HG03280 (cell line): Measurements from ENCODE around the gene VSTM2L.

ENCODE experiments used
- ATAC-seq: cut with Tn5 transposase; IDR thresholded peaks from one replicate; pipeline ENCODE4 v1.9.1; 2021; ENCODE audit warnings: mild to moderate bottlenecking, moderate library complexity; ENCODE audit not compliant: unreplicated experiment

The VSTM2L gene

DNA sequence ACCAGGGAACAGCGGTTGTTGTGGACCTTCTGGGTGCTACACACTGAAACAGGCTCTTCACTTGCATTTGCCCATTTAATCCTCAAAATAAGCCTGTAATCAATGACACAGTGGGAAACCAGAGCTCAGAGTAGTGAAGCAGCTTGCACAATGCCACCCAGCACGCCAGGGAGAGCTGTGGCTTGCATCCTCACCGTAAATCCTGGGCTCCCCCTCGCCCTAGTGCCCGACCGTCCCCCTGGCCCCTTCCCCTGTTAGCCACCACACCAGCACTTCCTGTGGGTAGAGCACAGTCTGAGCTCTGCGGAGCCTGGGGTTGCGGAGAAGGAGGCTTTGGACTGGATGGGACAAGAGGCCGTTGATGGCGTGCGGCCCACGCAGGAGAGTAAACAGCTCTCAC lies 14.5 kb downstream of the VSTM2L start:
- ATAC-seq = no peak

DNA sequence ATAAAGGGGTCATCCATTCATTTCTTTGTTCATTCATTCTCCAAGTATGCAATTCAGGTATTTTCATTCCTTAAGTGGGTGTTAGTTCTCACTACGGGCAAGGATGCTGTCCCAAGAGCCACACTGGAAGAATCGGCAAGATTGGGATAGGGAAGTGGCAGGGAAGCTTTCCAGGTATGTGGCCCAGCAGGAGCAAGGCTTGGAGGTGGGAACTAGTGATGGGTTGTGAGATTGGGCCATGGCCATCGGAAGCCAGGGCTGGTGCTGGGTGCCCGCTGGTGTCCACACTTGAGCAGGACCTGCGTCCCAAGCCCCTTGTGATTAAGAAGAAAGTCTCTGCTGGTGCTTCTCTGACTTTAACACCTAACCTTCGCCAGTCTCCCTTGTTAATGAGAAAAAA lies 15.1 kb downstream of the VSTM2L start:
- no peak for ATAC-seq

DNA sequence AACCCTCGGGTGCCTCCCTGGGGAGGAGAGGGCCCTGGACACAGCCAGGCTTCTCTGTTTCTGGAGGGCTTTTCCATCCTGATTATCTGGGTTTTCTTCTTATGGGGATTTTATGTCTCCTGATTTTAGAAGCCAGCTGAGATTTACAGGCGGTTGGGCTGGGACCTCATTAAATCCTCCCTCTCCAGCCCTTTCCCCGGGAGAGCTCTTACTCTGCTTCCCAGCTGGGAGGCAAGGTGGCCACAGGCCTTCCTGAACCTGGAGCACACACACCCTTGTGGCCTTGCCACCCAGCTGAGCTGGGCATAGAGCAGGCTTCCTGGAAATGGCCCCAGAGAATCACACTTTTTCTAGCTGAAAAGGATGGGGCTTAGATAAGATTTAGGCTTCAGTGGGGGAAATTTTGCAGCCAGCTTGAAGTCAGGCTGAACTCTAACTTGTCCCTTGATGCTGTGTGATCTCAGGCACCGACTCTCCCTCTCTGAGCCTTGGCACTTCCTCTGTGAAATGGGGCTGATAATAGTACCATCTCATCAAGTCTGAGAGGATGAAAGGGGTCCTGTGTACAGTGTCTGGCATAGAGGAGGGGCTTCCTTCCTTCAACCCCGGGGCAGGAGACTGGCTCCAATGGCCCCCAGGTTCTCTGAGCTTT lies 16.6 kb downstream of the VSTM2L start:
- ATAC-seq = no peak

DNA sequence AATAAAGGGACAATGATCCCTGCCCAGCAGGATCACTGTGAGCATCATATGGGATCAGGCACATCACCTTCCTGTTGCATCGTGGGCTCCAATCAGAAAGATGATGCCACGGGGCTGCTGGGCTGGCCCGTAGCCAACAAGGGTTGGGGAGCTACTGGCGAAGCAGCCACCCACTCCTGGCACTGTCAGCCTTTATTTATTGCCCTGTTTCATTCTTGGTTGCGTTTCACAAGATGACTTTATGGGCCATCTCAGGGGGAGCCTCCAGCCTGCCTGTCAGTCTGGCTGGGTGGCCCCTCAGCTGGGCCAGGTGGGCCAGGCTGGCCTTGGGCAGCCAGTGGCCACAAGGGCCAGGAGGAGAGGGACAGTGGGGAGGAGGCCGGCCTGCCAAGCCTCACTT lies 17.3 kb downstream of the VSTM2L start:
- ATAC-seq = no peak

DNA sequence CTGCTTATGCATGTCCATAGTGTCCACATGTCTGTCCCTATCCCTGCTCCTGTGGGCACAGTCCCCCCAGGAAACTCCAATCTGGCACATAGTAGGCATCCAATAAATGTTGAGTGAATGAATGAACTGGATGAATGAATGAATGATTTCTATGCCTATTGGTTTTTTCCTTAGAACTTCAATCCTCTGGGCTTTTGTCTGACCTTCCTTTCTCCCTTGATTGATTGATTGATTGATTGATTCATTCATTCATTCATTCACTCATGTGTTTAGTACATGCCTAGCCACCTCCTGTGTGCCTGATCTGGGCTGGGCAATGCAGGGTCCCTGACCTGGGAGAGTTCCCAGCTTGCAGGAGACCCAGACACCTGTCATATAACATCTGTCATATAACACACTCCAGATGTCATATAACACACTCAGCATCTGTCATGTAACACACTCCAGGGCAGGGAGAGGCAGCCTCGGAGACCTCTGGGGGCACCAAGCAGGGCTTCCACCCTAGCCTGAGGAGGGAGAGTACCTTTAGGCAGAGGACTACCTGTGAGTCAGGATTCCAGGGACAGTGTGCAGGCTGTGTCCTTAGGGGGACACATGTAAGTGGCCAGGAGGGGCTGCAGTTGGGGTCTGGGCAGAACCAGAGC lies 17.9 kb downstream of the VSTM2L start:
- ATAC-seq = no peak

DNA sequence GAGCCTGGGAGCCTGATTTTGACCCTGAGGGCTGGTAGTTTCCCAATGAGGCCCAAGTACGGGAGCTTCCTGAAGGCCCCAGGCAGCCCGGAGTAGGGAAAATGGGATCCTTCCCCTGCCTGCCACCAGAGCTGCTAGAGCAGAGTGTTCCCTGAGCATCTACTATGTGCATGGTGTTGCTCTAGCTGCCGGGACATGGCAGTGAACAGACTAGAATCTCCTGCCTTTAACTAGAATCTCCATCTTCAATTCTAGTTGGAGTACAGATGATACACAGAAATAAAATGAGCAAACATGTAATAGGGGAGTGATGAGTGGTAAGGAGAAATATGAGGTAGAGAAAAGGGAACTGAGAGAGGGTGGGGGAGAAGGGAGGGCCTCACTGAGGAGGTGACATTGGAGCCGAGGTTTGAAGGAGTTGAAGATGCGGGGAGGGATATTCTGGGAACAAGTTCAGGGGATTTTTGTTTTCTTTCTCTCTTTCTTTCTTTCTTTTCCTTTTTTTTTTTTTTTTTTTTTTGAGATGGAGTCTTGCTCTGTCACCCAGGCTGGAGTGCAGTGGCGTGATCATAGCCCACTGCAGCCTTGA lies 18.5 kb downstream of the VSTM2L start:
- ATAC-seq = peak; percentile 59

DNA sequence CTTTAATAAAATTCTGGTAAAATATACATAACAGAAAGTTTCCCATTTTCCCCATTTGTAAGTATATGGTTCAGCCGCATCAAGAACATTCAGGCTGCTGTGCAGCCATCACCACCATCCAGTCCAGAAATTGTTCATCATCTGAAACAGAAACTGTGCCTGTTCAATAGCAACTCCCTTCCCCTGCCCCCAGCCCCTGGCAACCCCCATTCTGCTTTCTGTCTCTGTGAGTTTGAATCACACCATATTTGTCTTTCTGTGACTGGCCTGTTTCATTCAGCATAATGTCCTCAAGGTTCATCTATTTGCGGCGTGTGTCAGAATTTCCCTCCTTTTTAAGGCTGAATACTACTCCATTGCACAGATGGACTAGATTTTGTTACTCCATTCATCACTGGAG lies 19.1 kb downstream of the VSTM2L start:
- ATAC-seq = peak; percentile 64

DNA sequence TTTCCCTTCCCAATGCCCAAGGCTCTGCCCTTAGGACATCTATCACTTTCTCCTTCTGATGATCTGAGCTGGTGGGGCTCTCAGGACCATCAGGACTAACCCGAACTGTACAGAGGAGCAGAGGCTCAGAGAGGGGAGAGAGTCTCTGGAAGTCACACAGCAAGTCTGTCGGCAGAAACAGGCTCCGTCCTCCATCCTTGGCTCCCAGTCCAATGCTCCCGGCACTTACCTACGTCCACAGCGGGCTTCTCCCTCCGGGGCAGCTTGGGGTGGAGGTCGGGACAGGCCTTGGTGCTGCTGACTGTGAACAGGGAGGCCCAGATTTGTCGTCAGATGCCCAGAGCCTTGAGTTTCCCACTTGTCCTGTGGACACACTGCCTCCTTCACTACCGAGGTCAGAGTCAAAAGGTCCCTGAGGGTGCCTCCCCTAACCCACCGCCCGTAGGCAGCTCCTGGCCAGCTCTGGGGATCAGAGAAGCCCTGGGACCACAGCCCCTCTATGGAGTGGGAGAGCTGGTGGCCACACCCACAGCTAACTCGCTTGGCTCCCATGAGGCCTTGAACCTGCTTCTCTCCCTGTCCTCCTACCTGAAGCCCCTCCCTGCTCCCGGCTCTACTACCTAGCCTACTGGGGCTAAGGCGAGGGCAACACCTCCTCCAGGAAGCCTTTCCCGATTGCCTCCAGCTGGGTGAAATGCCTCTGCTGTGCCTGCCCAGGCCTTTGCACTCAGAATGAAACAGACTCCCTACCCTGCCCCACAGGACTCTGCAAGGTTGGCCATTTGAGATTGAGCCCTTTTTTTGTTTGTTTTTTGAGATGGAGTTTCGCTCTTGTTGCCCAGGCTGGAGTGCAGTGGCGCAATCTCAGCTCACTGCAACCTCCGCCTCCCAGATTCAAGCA lies 22.6 kb downstream of the VSTM2L start:
- ATAC-seq = no peak

DNA sequence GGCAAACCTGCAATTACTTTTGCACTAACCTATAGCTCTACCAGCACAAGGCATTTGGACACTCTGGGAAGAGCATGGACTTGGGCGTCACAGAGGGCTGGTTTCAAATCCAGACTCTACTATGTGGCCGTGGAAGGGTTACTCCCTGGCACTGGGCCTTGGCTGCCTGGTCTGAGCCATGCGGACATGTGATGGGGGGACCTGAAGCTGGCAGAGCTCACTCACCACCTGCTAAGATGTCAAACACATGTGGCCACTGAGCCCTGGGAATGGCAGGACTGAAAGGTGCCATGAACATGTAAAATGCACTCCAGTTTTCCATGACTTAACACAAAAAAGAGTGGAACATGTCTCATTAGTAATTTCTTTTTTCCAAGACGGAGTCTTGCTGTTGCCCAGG lies 23.7 kb downstream of the VSTM2L start:
- ATAC-seq = no peak

DNA sequence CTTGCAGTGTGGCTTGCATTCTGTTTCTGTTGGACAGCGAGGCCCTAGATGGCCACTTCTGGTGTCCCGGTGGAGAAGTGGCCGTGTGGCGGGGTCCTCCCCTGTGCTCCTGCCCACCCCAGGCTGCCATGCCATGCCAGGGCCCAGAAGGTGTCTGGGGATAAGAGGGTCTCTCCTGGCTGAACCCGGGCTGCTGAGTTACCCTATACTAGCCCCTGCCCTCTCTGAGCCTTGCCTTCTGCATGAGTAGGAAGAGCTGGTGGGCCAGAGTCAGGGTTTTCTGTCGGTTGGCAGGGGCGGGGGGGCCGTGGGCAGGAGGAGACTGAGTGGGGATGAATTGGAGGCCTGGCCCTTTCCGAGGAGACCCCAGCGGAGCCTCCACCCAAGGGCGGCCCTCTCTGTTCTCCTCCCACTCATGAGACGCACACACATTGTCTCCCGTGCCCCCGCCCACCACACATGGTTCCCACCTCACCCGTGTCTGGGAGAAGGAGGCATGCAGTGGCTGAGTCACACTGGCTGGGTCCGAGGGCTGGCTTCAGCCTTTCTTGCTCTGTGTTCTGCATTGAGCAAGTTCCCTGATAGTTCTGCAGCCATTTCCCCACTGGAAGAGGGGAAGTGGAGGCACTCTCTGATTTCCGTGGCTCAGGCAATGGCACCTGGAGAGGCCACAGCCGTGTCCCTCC lies 24.6 kb downstream of the VSTM2L start:
- no peak for ATAC-seq

DNA sequence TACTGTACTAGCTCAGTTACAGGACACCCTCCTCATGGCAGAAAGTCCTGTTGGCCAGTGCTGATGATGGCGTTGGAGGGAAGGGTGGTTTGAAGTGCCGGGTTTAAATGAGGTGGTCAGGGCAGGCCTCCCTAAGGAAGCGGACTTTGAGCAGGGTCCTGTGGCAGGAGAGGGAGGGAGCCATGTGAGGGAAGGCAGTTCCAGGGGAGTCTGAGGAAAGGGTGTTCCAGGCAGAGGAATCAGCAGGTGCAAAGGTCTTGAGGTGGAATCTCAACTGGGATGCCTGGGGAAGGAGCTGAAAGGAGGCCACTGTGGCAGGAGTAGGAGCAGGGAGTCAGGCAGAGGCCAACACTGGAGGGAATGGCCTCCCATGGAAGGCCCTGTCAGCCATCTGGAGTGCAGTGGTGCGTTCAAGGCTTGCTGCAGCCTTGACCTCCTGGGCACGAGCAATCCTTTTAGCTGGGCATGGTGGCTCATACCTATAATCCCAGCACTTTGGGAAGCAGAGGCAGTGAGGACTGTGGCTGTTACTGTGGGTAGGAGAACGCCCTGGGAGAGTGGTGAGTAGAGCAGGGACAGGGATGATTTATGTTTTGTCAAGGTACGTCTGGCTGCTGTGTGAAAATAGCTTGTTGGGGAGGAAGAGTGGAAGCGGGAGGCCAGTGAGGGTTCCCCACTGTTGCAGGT lies 26.2 kb downstream of the VSTM2L start:
- ATAC-seq = no peak

DNA sequence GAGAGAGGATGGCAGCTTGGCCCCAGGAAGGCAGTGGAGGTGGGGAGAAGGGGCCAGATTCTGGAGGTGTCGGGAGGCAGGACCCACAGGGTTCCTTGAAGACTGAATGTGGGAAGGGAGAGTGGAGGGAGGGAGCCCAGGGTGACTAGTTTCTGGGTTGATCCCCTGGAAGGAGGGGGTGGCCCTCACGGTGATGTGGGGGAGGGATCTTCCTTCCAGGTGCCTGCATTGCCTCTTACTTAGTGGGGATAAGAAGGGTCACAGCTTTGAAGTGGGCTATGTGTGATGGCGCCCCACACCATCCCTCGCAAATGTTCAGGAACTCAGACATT lies 26.7 kb downstream of the VSTM2L start:
- ATAC-seq = no peak

DNA sequence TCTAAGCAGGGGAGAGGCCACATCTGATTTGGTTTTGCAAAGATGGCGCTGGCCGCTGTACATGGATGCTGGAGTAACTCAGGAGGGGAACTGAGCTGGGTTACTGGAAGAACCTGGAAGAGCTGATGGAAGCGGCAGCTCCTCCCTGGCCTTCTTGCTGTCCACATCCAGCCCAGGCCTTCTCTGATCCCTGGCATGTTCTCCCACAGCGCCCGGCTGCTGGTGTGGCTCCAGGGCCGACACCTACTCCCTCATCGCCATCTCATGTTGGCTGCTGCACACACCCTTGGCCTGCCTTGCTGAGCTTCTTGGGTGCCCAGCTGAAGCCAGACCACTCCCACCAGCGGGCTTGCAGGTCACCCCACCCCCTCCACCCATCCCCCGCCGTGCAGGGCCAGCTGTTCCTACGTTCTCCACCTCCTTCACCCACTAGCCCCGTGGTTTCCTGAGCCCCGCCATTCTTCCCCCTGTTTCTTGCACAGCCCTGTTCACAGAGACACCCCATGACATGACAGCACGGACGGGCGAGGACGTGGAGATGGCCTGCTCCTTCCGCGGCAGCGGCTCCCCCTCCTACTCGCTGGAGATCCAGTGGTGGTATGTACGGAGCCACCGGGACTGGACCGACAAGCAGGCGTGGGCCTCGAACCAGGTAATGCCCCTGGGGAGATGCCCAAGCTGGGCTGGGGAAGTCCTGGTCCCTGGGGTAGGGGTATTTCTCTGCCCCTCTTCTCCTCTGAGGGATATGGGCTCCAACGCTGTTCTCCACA lies 28.4 kb downstream of the VSTM2L start:
- no peak for ATAC-seq

DNA sequence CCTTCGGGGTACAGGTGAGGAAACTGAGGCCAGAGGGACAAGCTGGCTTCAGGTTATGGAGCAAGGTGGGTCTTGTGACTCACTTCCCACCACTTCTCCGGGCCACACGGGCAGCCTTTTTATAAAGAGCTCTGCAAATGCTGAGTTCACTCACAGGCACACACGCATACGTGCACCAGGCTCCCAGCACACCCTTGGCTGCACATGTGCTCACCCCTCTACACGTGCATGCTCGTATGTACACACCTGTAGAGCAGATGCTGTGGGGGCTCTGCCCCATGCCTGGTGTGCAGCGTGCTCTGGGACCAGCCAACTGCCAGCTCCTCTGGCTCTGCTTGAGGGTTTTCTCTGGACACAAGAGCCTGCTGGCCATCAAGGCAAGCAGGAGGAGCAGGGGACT lies 29.1 kb downstream of the VSTM2L start:
- no peak for ATAC-seq

DNA sequence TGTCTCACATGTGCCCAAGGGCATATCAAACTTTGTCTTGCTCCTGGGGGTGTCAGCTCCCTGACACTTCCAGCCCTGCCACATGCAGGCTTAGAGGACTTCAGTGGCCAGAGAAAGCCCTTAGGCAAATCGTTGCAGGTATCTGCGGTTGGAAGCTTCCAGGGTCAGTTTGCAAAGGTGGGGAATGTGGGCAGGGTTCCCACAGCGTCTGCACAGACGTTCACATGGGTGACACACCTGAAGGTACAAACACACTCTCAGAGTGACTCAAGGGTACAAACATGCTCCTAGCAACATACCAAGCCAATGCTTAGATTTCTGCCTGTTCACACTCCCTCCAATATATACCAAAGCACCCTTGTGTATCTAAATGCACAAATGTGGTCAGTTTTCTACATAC lies 30.0 kb downstream of the VSTM2L start:
- no peak for ATAC-seq

DNA sequence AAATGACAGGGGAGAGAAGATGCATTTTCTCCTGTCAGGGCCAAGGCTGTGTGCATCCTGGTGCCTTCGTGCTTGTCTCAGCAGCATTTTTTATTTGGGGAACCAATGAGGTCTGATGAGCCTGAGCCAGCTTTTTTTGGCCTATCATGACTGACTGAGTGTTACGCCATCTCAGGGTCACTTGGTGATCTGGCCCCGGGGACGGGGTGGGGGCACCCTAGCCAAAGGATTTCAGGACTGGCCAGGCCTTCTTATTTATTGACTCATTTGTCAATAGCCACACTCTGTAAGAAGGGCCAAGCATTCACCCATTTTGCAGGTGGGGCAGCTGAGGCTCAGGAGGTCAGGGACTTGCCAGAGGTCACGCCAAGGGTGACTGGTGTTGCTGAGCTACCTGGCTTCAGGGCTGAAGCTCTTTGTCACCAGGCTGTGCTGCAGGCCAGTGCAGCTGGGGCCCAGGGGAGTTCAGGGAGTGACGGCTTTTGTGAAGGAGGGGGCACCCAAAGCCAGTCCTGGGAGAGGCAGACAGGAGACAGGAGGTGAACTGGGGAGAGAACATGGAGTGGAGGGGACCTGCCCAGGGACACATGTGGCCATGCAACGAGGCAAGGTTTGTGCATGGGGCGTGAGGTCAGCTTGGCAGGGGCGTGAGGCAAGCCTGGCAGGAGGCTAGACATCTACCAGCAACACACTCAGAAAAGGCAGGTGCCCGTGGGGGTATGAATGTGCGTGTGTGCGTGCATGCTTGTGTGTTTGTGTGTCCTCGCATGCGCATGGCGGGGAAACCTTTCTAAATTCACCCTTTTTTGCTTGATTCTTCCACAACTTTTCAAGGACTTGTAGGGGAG lies 31.1 kb downstream of the VSTM2L start:
- ATAC-seq = no peak

DNA sequence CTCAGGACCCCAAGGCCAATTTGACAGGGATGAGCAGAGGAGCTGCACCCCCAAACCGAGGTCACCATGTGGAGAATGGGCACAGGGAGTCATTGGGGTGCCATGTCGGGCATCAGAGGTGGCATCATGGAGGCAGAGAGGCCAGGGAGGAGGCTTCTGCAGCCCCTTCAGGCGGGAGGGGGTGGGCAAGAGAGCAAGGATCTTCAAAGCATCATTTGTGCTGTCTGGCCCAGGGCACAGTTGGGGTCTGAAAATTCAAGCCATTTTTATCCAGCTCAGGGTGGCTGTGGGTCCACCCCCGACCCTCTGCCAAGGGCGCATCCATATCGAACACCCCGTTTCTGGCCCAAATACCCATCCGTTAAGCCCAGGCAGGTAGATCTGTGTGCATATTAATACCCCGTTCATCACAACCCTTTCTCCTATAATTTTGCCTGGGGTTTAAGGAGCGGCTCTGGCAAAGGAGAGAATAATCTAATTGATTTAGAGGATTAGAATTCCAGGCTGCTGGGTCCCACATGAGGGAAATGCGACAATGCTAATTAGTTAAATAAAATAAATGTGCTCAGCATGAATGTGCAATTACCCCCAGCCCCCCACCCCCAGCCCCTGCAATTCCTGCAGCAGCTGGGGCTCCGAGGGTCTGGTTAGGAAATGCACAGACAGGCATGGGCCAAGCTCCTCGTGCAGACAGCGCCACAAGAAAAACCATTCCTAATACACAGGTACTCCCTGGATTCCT lies 31.9 kb downstream of the VSTM2L start:
- no peak for ATAC-seq

DNA sequence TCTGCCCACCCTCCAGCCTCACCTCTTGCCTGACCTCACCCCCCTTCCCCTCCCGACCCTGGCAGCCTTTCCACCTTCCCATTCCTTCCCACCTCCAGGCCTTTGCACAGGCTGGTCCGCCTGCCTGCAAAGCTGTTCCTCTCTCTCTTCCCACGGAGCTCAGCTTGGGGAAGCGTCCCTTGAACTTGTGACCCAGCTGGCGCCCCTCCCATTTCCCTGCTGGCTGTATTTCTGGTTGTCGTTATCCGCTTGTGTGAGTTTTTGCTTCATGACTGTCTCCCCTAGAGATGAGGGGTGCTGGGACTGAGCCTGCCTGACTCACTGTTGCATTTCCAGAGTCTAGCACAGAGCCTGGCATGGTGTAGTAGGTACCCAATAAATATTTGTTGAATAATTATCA lies 32.5 kb downstream of the VSTM2L start:
- no peak for ATAC-seq
